HG02642 (cell line): ENCODE results near the gene CCNY.

Experiments used
- ATAC-seq: cut with Tn5 transposase; IDR thresholded peaks from one replicate; pipeline ENCODE4 v1.9.1; 2021; ENCODE audit warnings: mild to moderate bottlenecking; ENCODE audit not compliant: unreplicated experiment, poor library complexity

CCNY gene

GRCh38 chr10:35466170-35466569 lies 129.9 kb downstream of the CCNY start:
- ATAC-seq = no peak

- no peak for ATAC-seq
Observed at GRCh38 chr10:35466661-35467060, 130.4 kb downstream of the CCNY start.

GRCh38 chr10:35467186-35467585 lies 130.9 kb downstream of the CCNY start:
- no peak for ATAC-seq

GRCh38 chr10:35470248-35470924 lies 134.1 kb downstream of the CCNY start:
- ATAC-seq = no peak

- no peak for ATAC-seq
Observed at GRCh38 chr10:35470925-35471315, 134.6 kb downstream of the CCNY start.

GRCh38 chr10:35471435-35471834 lies 135.1 kb downstream of the CCNY start:
- no peak for ATAC-seq

GRCh38 chr10:35480142-35480541 lies 143.8 kb downstream of the CCNY start:
- ATAC-seq = no peak

GRCh38 chr10:35481413-35481812 lies 145.1 kb downstream of the CCNY start:
- ATAC-seq = no peak

GRCh38 chr10:35486297-35486990 lies 150.1 kb downstream of the CCNY start:
- no peak for ATAC-seq

- ATAC-seq = no peak
Observed at GRCh38 chr10:35487336-35488034, 151.2 kb downstream of the CCNY start.

- ATAC-seq = no peak
Observed at GRCh38 chr10:35488228-35488627, 151.9 kb downstream of the CCNY start.

- no peak for ATAC-seq
Observed at GRCh38 chr10:35492386-35493195, 156.3 kb downstream of the CCNY start.

- ATAC-seq = no peak
Observed at GRCh38 chr10:35493196-35494118, 157.1 kb downstream of the CCNY start.

GRCh38 chr10:35495521-35496119 lies 159.3 kb downstream of the CCNY start:
- peak; percentile 44 for ATAC-seq

- ATAC-seq = no peak
Observed at GRCh38 chr10:35497909-35498308, 161.6 kb downstream of the CCNY start.

- peak; percentile 72 for ATAC-seq
Observed at GRCh38 chr10:35498693-35499092, 162.4 kb downstream of the CCNY start.

GRCh38 chr10:35501923-35502322 lies 165.6 kb downstream of the CCNY start:
- ATAC-seq = no peak

GRCh38 chr10:35502692-35503091 lies 166.4 kb downstream of the CCNY start:
- no peak for ATAC-seq

- ATAC-seq = no peak
Observed at GRCh38 chr10:35503578-35503977, 167.3 kb downstream of the CCNY start.
